Left forelimb (tissue), 1 donor: ENCODE results near the gene TMEM225B.
"Not testable (repeated sequence)": the region's sequence is repeated elsewhere in the genome, so short reads cannot be mapped to it uniquely, and the experiment has no call there.

Experiments used
- DNase-seq: peaks from one replicate; pipeline ENCODE4 v3.0.0-alpha.2; 2018; ENCODE audit warnings: low spot score

Gene TMEM225B

DNA sequence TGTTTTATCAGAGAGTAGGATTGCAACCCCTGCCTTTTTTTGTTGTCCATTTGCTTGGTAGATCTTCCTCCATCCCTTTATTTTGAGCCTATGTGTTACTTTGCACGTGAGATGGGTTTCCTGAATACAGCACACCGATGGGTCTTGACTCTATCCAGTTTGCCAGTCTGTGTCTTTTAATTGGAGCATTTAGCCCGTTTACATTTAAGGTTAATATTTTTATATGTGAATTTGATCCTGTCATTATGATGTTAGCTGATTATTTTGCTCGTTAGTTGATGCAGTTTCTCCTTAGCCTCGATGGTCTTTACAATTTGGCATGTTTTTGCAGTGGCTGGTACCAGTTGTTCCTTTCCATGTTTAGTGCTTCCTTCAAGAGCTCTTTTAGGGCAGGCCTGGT, 59.8 kb downstream of the TMEM225B start:
- DNase-seq, result not testable (repeated sequence)
